ENCODE measurements around the gene TMEM52. TPM values are rescaled to one million over a fixed set of nuclear protein-coding genes. Genes with fewer than 3 reads are reported as not detected.

Gene TMEM52
- total and polyA plus RNA-seq, 2 experiments from 2014 or later, result 3.6 to 5.8 TPM

DNA sequence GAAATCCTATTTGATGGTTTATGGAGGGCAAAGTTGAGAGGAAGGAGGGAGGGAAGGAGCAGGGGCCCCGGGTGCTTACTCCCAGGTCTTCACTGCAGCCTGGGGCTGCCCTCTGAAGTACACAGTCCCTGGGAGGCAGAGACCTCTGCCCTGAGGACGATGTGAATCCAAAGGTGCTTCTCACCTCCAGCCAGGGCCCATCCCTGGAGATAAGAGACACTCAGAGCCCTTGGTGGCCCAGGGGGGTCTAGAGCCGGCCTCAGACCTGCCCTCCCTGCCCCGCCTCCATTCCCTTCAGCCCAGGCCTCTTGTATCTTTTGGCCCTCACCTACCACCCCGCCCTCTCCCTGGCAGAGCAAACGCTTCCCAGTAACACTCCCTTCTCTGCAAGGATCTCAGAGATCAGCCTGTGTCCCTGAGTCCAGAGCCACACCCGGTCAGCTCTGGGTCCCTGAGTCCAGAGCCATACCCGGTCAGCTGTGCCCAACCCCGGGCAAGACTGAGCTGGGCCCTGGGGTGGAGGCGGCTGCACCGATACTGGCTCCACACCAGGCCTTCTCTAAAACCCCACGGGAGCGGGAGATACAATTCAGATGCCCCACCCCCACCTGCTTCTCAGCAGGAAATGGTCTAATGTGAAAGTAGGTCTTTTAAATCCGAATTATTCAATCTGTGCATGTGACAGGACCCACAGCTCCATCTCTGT is 24.6 kb downstream of the TMEM52 start:
- Histone ChIP-seq H3K4me2 (peak overlapping the region; percentile 30), H3K9me2 (replicated peaks; ENCODE audit: insufficient read depth) (no peaks in the 10 kb centered on the region), H3K36me3 (replicated peaks; ENCODE audit: insufficient read depth, low read depth) (no peaks in the 10 kb centered on the region), H3K27me3 (no peaks in the 10 kb centered on the region), H3K79me2 (peaks cover 25% of the 10 kb centered on the region), H4K20me1 (ENCODE audit: insufficient read depth, poor library complexity, severe bottlenecking) (peaks cover 5% of the 10 kb centered on the region), H3K27ac (peak overlapping the region; percentile 55), H3K9me3 (ENCODE audit: low read depth) (no peaks in the 10 kb centered on the region), H2AFZ (no peak overlapping the region), H3K4me3 (no peak overlapping the region), H3K4me1 (ENCODE audit: insufficient read depth) (peaks cover 31% of the 10 kb centered on the region)
- DNase-seq (ENCODE audit: low spot score), result peak; percentile 64
- WGBS (ENCODE audit: low lambda C conversion rate, missing lambda C conversion rate), result 30% methylated on average over 14 of the region's 14 CpGs
- no peak for TF ChIP-seq EZH2phosphoT487 (IDR thresholded peaks at IDR 0.05; ENCODE audit: low read depth, severe bottlenecking, unreplicated experiment)
- TF ChIP-seq, protein P1, sequence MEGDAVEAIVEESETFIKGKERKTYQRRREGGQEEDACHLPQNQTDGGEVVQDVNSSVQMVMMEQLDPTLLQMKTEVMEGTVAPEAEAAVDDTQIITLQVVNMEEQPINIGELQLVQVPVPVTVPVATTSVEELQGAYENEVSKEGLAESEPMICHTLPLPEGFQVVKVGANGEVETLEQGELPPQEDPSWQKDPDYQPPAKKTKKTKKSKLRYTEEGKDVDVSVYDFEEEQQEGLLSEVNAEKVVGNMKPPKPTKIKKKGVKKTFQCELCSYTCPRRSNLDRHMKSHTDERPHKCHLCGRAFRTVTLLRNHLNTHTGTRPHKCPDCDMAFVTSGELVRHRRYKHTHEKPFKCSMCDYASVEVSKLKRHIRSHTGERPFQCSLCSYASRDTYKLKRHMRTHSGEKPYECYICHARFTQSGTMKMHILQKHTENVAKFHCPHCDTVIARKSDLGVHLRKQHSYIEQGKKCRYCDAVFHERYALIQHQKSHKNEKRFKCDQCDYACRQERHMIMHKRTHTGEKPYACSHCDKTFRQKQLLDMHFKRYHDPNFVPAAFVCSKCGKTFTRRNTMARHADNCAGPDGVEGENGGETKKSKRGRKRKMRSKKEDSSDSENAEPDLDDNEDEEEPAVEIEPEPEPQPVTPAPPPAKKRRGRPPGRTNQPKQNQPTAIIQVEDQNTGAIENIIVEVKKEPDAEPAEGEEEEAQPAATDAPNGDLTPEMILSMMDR (IDR thresholded peaks at IDR 0.05; ENCODE audit: poor library complexity), result no peak
- no peak for TF ChIP-seq EZH2 (IDR thresholded peaks at IDR 0.05; ENCODE audit: borderline replicate concordance)

DNA sequence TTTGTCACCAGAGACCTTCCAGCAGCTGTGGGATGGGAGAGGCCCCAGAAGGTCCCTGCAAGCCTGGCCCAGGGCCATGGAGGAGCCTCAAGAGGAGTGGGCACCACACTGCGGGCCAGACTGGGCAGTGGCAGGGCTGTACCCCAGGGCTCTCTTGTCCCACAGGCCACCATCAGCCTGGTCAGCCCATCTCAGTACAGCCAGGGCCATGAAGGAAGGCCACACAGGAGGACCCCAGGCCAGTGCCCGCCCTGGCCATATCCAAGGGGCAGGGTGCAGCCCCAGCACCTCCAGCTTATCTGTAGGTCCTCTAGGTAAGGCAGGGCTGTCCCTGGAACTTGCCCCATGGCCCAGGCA is 25.1 kb downstream of the TMEM52 start:
- Histone ChIP-seq H4K20me1 (ENCODE audit: insufficient read depth, poor library complexity, severe bottlenecking) (peaks cover 10% of the 10 kb centered on the region), H3K27ac (peak overlapping the region; percentile 55), H3K79me2 (peaks cover 31% of the 10 kb centered on the region), H3K4me2 (peak overlapping the region; percentile 30), H3K4me1 (ENCODE audit: insufficient read depth) (peaks cover 32% of the 10 kb centered on the region), H3K27me3 (no peaks in the 10 kb centered on the region), H3K4me3 (no peak overlapping the region), H3K9me3 (ENCODE audit: low read depth) (no peaks in the 10 kb centered on the region), H2AFZ (no peak overlapping the region), H3K36me3 (replicated peaks; ENCODE audit: insufficient read depth, low read depth) (no peaks in the 10 kb centered on the region), H3K9me2 (replicated peaks; ENCODE audit: insufficient read depth) (no peaks in the 10 kb centered on the region)
- TF ChIP-seq EZH2 (IDR thresholded peaks at IDR 0.05; ENCODE audit: borderline replicate concordance), result no peak
- TF ChIP-seq EZH2phosphoT487 (IDR thresholded peaks at IDR 0.05; ENCODE audit: low read depth, severe bottlenecking, unreplicated experiment), result no peak
- TF ChIP-seq, protein P1 (IDR thresholded peaks at IDR 0.05; ENCODE audit: poor library complexity), result no peak
- no peak for DNase-seq (ENCODE audit: low spot score)
- 94% methylated on average over 2 of the region's 2 CpGs for WGBS (ENCODE audit: low lambda C conversion rate, missing lambda C conversion rate)

DNA sequence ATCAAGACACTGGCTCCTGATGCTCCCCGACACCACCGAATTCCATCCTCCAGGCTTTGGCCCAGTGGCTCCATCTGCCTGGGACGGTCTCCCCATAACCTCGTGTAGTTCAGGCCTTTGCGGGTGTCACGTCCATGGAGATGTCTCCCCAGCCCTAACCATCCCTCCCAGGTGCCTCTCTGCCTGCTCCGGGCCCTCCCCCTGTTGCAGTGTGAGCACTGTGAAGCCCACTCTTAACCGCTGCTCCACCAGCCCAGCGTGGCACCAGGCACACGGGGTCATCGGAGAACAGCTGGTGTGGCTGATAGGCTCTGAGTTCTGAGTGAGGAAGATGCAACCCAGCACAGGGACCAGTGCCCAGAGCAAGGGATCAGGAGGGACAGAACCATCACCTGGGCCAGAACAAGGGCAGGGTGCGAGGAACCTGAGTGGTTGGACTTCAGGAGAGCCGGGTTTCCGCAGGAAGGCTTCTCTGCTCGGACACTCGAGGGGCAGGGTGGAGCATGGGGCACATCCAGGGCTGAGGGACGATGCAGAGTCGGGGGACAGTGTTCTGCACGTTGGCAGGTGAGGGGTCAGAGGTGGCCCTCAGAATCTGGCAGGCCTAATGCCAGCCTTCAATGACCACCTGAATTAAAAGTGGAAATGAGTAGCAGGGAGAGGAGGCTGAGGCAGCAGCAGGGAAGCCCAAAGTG is 25.6 kb downstream of the TMEM52 start:
- no peaks in the 10 kb centered on the region for H3K9me2 ChIP-seq (replicated peaks; ENCODE audit: insufficient read depth)
- H2AFZ ChIP-seq, result no peak overlapping the region
- TF ChIP-seq EZH2phosphoT487 (IDR thresholded peaks at IDR 0.05; ENCODE audit: low read depth, severe bottlenecking, unreplicated experiment), result no peak
- no peak for TF ChIP-seq EZH2 (IDR thresholded peaks at IDR 0.05; ENCODE audit: borderline replicate concordance)
- TF ChIP-seq, protein P1 (IDR thresholded peaks at IDR 0.05; ENCODE audit: poor library complexity), result no peak
- peaks cover 16% of the 10 kb centered on the region for H4K20me1 ChIP-seq (ENCODE audit: insufficient read depth, poor library complexity, severe bottlenecking)
- H3K27me3 ChIP-seq, result no peaks in the 10 kb centered on the region
- H3K4me1 ChIP-seq (ENCODE audit: insufficient read depth), result peaks cover 37% of the 10 kb centered on the region
- WGBS (ENCODE audit: low lambda C conversion rate, missing lambda C conversion rate), result 97% methylated on average over 17 of the region's 19 CpGs
- H3K4me2 ChIP-seq, result peak overlapping the region; percentile 30
- peaks cover 36% of the 10 kb centered on the region for H3K79me2 ChIP-seq
- no peak overlapping the region for H3K4me3 ChIP-seq
- DNase-seq (ENCODE audit: low spot score), result no peak
- H3K9me3 ChIP-seq (ENCODE audit: low read depth), result no peaks in the 10 kb centered on the region
- H3K36me3 ChIP-seq (replicated peaks; ENCODE audit: insufficient read depth, low read depth), result no peaks in the 10 kb centered on the region
- peak overlapping the region; percentile 55 for H3K27ac ChIP-seq

All from hepatocyte (in vitro differentiated cells).